GM21576 (cell line): Measurements from ENCODE around the gene CAMSAP1.

Experiments used
- ATAC-seq: cut with Tn5 transposase; IDR thresholded peaks from one replicate; pipeline ENCODE4 v1.9.1; 2021; ENCODE audit warnings: mild to moderate bottlenecking, moderate library complexity; ENCODE audit not compliant: unreplicated experiment

CAMSAP1 gene

DNA sequence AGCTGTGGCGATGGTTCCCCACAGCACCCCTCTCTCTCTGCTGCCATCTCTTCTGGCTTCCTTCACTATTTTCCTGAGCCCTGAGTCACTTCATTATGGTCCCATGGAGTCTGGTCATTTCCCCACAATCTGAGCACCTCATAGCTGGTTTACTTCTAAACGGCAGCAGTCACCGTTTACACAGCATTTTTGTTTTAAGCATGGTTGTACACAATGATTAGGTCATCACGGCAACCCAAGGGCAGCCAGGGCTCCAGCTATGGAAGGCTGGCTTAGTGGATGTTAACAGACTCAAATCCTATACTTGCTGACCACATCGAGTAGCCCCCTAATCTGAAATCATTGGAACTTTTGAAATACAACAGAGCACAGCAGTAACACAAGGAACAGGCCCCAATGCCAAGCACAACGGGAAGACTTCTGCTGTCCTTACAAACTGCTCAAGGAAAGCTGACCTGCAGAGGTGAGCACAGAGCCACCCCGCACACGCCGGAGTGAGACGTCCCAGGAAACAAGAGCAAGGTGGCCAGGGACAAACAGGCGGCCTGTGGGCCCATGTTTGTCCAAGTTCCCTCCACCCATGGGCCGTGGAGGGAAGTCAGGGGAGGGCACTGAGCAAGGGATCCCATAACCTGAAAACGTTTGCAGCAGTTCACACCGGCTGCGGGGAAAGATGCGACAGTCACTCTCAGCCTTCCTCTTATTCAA lies 22.9 kb downstream of the CAMSAP1 start:
- ATAC-seq = no peak

DNA sequence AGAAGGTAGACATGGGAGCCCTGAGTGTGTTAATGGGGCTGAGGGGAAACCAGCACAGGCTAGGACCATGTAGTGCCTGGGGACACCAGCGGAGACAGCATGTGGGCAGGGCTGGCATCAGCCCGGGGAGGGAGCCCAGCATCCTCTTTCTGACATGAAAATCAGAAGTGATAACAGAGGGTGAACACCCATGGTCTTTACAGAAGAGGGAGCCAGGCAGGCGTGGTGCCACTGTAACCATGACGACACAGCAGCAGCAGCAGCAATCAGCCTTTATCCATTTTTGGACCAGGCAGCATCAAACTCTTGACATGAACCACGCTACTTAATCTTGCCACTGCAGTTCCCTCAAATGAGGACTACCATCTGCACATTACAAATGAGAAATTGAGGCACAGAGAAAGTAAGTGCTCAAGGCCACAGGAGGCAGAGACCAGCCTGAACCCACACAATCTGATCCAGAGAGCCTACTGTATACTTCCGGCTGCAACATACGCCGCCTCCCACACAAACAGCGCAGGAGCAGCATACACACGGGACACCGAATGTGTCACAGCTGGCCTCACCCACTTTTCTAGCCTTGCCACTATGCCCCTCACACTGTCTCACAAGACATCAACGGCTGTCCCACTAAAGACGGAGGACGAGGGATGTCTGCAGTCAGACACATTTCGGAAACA lies 23.8 kb downstream of the CAMSAP1 start:
- ATAC-seq = no peak

DNA sequence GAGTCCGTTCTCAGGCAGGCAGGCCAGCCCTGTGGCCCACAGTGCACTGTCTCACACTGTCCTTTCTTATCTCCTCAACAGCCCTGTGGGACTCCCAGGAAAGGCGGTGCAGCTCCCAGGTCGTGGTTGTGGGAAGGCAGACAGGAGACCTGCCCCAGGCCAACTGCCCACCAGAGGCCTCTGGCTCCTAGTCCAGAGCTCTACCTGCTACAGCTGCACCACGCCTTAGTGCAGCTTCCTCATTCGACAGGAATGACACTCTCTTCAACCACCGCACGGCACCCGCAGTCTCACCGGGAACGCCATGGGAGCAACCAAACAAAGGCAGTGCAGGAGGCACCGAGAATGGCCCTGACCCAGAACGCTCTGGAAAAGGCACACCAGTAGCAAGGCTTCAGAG lies 25.3 kb downstream of the CAMSAP1 start:
- ATAC-seq = no peak

DNA sequence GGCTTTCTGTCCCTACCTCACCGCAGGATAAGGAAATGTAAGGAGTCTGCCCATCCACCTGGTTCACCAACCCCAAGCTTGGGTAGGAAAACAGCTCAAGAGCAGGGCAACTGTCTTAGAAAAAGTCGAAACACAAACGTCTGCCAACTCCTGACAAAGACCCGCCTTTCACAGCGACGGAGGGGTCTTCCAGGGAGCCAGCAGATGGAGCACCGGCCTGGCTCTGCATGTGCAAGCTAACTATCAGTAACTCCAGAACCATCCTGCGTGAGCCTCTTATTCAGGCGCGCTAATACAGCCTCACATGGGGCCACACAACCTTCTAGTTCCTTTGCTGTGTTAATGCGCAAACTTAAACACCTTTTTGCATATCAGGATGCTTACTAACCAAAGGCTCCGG lies 26.9 kb downstream of the CAMSAP1 start:
- no peak for ATAC-seq

- ATAC-seq = no peak
Measured at GRCh38 chr9:135879619-135880018, 27.7 kb downstream of the CAMSAP1 start.

DNA sequence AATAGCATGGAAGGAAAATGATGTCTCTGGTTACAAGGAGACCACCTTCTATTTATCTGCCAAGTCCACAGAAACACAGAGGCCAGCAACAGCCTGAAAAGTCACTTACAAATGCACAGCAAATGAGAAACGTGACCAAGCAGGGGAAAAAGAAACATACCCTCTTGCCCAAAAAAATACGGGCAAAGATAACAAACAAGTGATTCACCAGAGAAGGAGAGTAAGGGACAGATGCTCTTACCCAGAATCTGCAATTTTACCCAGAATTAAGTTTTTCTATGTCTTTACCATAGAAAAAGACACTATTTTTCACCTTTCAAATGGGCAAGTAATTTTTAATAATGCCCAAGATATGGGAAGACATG lies 28.1 kb downstream of the CAMSAP1 start:
- no peak for ATAC-seq

- no peak for ATAC-seq
Measured at GRCh38 chr9:135878528-135879236, 28.7 kb downstream of the CAMSAP1 start.

GRCh38 chr9:135877791-135878527 lies 29.4 kb downstream of the CAMSAP1 start:
- no peak for ATAC-seq

DNA sequence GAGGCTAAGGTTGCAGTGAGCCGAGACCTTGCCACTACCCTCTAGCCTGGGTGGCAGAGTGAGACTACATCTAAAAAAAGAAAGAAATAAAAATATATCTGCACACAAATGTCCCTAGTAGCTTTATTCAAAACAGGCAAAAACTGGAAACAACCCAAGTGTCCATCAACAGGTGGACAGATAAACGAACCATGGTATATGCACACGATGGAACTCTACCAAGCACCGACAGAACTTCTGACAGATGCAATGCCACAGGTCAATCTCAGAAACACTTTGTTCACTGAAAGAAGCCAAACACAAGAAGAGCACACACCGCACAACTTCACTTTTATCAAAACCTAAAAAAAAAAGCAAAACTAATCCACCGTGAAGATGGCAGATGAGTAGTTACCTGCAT lies 30.4 kb downstream of the CAMSAP1 start:
- ATAC-seq = no peak

DNA sequence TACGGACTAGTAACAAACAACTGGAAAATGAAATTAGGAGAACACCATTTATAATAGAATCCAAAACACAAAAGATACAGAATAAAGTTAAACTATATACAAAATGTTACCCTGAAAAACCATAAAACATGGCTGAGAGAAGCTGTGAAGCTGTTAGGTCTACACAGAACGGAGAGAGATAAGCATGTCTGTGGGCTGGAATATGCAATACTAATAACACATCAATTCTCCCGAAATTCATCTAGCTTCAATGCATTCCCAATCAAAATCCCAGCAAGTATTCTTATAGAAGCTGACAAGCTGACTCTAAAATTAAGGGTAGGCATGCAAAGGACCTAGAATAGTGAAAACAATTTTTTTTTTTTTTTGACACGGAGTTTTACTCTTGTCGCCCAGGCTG lies 32.5 kb downstream of the CAMSAP1 start:
- no peak for ATAC-seq

DNA sequence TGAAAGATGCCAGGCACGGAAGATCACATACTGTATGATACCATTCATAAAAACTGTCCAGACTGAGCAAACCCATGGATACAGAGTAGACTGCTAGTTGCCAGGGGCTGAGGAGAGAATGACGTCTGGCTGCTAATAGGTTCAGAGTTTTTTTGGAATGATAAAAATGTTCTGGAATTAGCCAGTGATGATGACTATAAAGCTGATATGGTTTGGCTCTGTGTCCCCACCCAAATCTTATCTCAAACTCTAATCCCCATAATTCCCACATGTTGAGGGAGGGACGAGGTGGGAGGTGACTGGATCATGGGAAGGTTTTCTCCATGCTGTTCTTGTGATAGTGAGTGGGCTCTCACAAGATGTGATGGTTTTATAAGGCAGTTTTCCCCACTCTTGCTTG lies 37.4 kb downstream of the CAMSAP1 start:
- ATAC-seq = no peak

GRCh38 chr9:135865531-135865930 lies 41.8 kb downstream of the CAMSAP1 start:
- ATAC-seq = no peak

DNA sequence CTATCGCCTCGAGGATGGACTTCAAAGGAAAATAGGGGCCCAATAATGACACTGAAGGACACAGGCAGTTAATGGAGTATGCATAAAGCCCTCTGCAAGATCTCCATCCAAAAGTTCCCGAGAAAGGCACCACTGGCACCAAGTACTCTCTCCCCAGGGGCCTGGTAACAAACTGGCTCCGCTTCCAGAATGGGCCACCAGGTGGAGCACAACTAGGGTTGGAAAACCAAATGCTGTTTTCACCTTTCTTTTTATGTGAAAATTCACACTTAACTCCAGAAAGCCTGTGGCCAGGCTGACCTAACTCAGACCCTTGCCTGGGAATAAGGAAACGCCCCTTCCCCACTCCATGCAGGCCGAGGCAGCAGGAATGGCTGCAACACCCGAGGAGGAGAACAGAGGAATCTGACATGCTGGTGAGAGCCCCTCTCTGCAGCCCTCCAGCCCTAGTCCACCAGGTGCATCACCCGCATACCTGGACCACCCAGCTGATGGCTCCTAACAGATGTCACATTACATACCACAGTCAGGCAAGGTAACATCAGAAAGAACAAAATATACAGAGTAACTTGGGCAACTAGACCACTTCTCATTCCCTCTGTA lies 42.8 kb downstream of the CAMSAP1 start:
- ATAC-seq = no peak

DNA sequence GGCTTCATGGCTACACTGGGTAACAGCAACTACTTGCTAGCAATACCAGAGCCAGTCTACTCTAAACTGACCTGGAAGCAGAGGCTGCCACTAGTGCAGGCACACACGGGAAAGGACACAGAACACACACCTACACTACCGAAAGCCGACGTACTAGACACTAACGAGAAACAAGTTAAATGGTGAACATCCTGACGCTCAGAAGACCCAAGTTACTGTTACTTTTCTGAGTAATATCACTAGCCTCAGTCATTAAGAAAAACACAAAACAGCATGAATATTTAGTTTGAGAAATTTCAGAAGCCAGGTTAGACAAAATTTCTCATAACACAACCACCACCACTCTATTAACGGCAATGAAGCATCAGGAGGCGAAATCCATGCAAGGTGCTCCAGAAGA lies 44.5 kb downstream of the CAMSAP1 start:
- no peak for ATAC-seq

- no peak for ATAC-seq
Measured at GRCh38 chr9:135858491-135859185, 48.7 kb downstream of the CAMSAP1 start.

DNA sequence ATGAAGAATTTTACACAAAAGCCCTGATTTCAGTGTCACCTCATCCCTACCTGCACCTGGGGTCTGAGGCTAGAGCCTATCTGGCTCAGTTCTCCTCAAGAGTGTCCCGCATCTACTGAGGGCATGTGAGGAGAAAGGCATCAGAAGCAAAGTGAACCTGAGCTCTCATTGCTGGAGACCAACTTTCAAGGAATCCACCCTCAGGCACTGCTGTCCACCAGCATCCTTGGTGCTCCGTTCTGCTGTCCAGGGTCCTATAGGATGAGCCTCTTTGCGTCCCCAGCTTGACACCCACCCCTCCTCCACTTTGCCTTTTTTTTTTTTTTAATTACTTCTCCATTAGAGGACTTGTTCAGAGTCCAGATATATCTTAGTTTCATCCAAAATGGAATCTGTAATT lies 49.5 kb downstream of the CAMSAP1 start:
- no peak for ATAC-seq

GRCh38 chr9:135857371-135857786 lies 50.0 kb downstream of the CAMSAP1 start:
- ATAC-seq = no peak

- no peak for ATAC-seq
Measured at GRCh38 chr9:135851748-135852147, 55.6 kb downstream of the CAMSAP1 start.

DNA sequence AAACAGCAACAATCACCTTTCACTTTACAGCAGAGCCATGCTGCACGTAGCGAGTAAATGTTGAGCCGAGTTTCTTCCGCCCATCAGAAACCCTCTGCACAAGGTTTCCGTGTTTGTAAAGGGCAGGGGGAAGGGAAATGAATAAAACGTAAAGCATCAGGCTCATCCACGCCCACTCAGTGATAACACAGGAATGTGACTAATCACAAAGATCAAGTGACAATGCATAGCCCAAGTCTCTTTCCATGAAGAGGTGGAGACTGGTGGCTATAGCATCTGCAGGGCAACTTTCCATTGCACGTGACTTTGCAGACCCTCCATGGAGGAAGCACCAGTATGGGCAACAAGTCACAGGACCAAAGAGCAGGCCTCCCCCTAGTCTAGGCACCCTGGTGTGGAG lies 56.6 kb downstream of the CAMSAP1 start:
- no peak for ATAC-seq

- ATAC-seq = no peak
Measured at GRCh38 chr9:135849181-135849580, 58.2 kb downstream of the CAMSAP1 start.
